Prostate gland (tissue), 2 donors: ENCODE results near the gene SLC38A6. TPM values are rescaled to one million over a fixed set of nuclear protein-coding genes. Genes with fewer than 3 reads are reported as not detected.

Experiments
- DNase-seq: peaks from one replicate; pipeline ENCODE4 v3.0.0-alpha.2; 2019; ENCODE audit warnings: low spot score
- H3K27ac ChIP-seq, 2 donors: fragments of 200-600 bp; sonication (generic); 2 replicates each; pipeline ENCODE4 v1.5.1; 2017 to 2019
- H3K27me3 ChIP-seq: fragments of 200-600 bp; sonication (generic); replicated peaks from 2 replicates; pipeline ENCODE4 v1.5.1; 2019; ENCODE audit not compliant: insufficient read depth
- H3K36me3 ChIP-seq, 2 donors: fragments of 200-600 bp; sonication (generic); 1 replicate in 1 of 2; 2 replicates in 1 of 2; pipeline versions ENCODE4 v1.5.1 to v1.8.1; 2017 to 2019
- H3K4me1 ChIP-seq: fragments of 200-600 bp; sonication (generic); replicated peaks from 2 replicates; pipeline ENCODE4 v1.5.1; 2019
- H3K4me3 ChIP-seq, 2 donors: fragments of 200-600 bp; sonication (generic); 2 replicates each; pipeline ENCODE4 v1.5.1; 2017 to 2019
- H3K9me3 ChIP-seq: fragments of 200-600 bp; sonication (generic); 2 replicates; pipeline ENCODE4 v1.5.1; 2017
- POLR2A ChIP-seq: fragments of 450-650 bp; IDR thresholded peaks from one replicate; pipeline ENCODE4 v1.6.1; 2016; ENCODE audit warnings: antibody characterized with exemption, mild to moderate bottlenecking
- POLR2AphosphoS5 ChIP-seq: sonication (generic); formaldehyde crosslinking; IDR thresholded peaks from one replicate; pipeline ENCODE4 v1.6.1; 2017; ENCODE audit warnings: antibody characterized with exemption
- WGBS: methylation state at CpG from one replicate; pipeline ENCODE4 v1.1.5; 2018; 5-methylcytosine and 5-hydroxymethylcytosine counted together
- intact Hi-C: fragments of 100-400 bp; cut with DNase I; formaldehyde crosslinking; loops from one replicate; pipeline ENCODE4 v1.14.2; 2022
- total RNA-seq, 2 donors: library from RNA; depleted of rRNA; stranded (reverse); fragments of >200 nt; gene quantifications; one replicate each; pipeline ENCODE4 v1.1.0, GENCODE V29; 2016
- TF ChIP-seq, protein P1 (sequence below), 4 experiments: fragments of 200-600 bp in 2 of 4; fragments of 450-650 bp in 2 of 4; sonication (generic) in 2 of 4; IDR thresholded peaks; 1 replicate in 3 of 4; 2 replicates in 1 of 4; pipeline ENCODE4 v1.5.1; 2016 to 2019; ENCODE audit warnings: antibody characterized with exemption in 4 of 4, mild to moderate bottlenecking in 2 of 4, moderate library complexity in 2 of 4

Gene SLC38A6
- total RNA-seq, 2 donors from 2014 or later = 13.7 to 15.1 TPM

DNA sequence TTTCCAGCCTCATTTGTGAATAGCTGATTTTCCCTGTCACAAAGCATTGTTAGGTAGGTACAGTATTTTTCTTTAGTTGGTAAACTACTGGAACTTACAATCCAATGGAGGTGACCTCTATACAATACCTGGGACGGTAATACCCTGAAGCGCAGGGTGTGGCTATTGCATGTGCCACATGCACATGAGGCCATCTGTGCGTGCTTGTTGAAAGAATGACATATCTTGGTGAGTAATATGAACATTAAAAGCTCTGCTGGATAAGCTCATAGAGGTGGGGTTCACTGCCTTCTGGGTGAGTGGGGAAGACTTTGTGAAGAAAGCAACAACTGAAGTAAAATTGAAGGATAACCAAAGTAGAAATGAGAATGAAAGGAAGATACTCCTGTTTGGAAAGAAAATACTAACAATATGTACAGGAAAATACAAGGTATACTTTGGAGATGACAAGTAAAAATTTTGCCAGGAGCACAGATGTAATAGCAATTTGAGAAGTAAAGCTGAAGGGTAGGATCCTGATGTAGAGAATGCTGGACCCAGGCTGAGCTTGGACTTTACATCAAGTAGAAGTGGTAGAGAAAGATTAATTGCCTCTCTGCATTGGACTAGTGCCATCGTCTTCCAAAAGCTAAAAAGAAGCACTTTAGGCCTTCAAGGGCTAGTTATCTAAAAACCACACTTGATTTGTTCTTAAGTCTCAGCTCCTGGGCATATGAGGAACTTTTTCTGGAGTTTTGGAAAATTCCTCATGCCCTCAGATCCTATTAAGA, 97.1 kb downstream of the SLC38A6 start:
- no peak for DNase-seq

DNA sequence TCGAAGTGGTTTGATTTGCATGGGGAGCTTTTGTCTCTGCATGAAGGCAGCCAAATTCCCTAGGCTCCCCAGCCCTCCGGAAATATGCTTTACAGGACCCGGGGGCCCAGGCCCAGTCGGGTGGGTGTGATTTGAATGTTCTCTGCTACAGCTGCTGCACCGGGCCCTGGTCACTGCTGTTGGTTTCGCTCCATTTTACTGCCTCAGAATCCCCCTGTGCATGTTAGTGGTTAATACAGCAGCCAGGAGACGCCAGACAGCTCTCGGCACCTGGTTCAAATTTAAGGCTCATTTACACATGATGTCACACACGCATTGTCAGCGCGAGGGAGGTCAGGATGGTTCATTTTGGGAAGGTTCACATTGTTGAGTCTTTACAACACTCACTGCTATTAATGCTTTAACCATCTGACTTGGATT, 99.6 kb downstream of the SLC38A6 start:
- DNase-seq = no peak
- Histone ChIP-seq H3K36me3 (no peaks in the 10 kb centered on the region), H3K4me3 (no peak overlapping the region), H3K4me1 (no peaks in the 10 kb centered on the region), H3K27ac (no peak overlapping the region), H3K9me3 (no peaks in the 10 kb centered on the region), H3K27me3 (no peaks in the 10 kb centered on the region)
- TF ChIP-seq, protein P1, sequence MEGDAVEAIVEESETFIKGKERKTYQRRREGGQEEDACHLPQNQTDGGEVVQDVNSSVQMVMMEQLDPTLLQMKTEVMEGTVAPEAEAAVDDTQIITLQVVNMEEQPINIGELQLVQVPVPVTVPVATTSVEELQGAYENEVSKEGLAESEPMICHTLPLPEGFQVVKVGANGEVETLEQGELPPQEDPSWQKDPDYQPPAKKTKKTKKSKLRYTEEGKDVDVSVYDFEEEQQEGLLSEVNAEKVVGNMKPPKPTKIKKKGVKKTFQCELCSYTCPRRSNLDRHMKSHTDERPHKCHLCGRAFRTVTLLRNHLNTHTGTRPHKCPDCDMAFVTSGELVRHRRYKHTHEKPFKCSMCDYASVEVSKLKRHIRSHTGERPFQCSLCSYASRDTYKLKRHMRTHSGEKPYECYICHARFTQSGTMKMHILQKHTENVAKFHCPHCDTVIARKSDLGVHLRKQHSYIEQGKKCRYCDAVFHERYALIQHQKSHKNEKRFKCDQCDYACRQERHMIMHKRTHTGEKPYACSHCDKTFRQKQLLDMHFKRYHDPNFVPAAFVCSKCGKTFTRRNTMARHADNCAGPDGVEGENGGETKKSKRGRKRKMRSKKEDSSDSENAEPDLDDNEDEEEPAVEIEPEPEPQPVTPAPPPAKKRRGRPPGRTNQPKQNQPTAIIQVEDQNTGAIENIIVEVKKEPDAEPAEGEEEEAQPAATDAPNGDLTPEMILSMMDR (IDR thresholded peaks at IDR 0.05) = no peak
- intact Hi-C loops = no loop called here
- WGBS = 68% methylated on average over 11 of the region's 11 CpGs

More for the DNA sequence above, 97.1 kb downstream of the SLC38A6 start:
- H3K9me3 ChIP-seq = no peaks in the 10 kb centered on the region
- no peak overlapping the region for H3K27ac ChIP-seq
- intact Hi-C loops = no loop called here
- H3K4me3 ChIP-seq = no peak overlapping the region
- no peaks in the 10 kb centered on the region for H3K27me3 ChIP-seq
- TF ChIP-seq, protein P1 (IDR thresholded peaks at IDR 0.05) = no peak
- TF ChIP-seq POLR2A (no peak), POLR2AphosphoS5 (no peak)
- 91% methylated on average over 4 of the region's 4 CpGs for WGBS
- no peaks in the 10 kb centered on the region for H3K4me1 ChIP-seq
- H3K36me3 ChIP-seq = no peaks in the 10 kb centered on the region

DNA sequence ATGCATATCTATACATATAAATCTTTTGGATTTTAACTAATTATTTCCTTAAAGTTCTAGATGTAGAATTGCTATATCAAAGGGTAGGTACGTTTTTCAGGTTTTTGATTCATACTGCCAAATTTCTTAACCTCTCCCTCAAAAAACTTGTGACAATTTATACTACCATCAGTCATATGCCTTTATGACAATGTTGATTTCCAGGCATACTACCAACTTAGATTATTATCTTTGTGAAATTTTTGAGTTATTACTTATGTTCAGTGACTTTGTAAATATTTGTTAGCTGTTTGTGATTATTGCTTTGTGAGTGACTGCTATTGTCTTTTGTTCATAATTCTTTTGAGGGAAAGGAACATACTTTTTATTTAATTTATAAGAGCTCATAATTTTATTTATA, 107.0 kb downstream of the SLC38A6 start:
- intact Hi-C loops = no loop called here
- TF ChIP-seq POLR2A (no peak), POLR2AphosphoS5 (no peak)
- TF ChIP-seq, protein P1 (IDR thresholded peaks at IDR 0.05) = no peak
- WGBS = 89% methylated on average over 1 of the region's 1 CpG
- no peak overlapping the region for H3K4me3 ChIP-seq
- DNase-seq = no peak
- H3K27ac ChIP-seq = no peak overlapping the region
- no peaks in the 10 kb centered on the region for H3K9me3 ChIP-seq
- H3K4me1 ChIP-seq = no peaks in the 10 kb centered on the region
- H3K36me3 ChIP-seq = no peaks in the 10 kb centered on the region
- H3K27me3 ChIP-seq = no peaks in the 10 kb centered on the region

DNA sequence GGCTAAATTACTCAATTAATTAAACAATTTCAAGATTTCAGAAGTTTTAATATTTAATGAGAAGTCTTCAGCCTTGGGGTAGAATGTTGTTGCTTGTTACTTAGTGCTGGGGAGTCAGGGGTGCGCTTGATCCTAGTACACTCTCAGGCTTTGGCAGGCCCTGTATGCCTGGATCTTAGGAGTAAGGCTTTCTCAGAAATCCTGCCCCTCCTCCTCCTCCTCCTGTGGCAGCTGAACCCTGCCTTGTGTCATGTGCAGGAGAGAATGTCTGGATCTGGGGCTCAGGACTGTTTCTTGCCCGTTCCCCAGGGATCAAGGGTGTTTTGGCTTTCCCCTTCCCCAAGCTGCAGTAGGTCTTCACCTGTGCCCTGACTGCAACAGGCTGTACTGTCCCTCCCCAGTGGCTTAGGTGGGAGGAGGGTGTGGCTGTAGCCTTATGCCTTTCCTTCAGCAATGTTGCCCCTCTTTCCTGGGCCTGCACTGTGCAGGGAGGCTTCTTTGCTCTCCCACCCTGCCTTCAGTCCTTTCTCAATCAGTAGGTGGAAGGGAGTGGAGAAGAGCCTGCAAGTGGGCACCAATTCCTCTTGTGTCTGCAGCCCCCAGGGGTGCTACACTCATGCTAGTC, 108.2 kb downstream of the SLC38A6 start:
- Histone ChIP-seq H3K9me3 (no peaks in the 10 kb centered on the region), H3K4me1 (no peaks in the 10 kb centered on the region), H3K27me3 (no peaks in the 10 kb centered on the region), H3K36me3 (no peaks in the 10 kb centered on the region), H3K27ac (no peak overlapping the region), H3K4me3 (no peak overlapping the region)
- TF ChIP-seq, protein P1 (IDR thresholded peaks at IDR 0.05) = no peak
- TF ChIP-seq POLR2A = no peak
- no peak for TF ChIP-seq POLR2AphosphoS5
- 89% methylated on average over 2 of the region's 2 CpGs for WGBS
- DNase-seq = no peak
- intact Hi-C loops = no loop called here
